Uterus (tissue), 4 donors: ENCODE measurements around the gene HOXA11. TPM values are rescaled to one million over a fixed set of nuclear protein-coding genes. Genes with fewer than 3 reads are reported as not detected.
A peak's percentile ranks its signal among the peaks of the same experiment; 100 is the strongest.

Experiments
- DNase-seq, 2 donors: peaks; one replicate each; pipeline ENCODE4 v3.0.0-alpha.2; 2019 to 2020
- H3K27ac ChIP-seq, 2 donors: fragments of 200-600 bp; sonication (generic); 1 replicate in 1 of 2; 2 replicates in 1 of 2; pipeline ENCODE4 v1.5.1; 2016 to 2018
- H3K27me3 ChIP-seq, 2 donors: fragments of 200-600 bp; sonication (generic); one replicate each; pipeline ENCODE4 v1.5.1; 2018 to 2019; ENCODE audit warnings: control low read depth in 1 of 2
- H3K36me3 ChIP-seq, 2 donors: fragments of 200-600 bp; sonication (generic); one replicate each; pipeline ENCODE4 v1.5.1; 2019; ENCODE audit warnings: control low read depth in 1 of 2
- H3K4me1 ChIP-seq, 2 donors: fragments of 200-600 bp; sonication (generic); one replicate each; pipeline ENCODE4 v1.5.1; 2018 to 2019; ENCODE audit warnings: control low read depth in 1 of 2
- H3K4me3 ChIP-seq, 2 donors: fragments of 200-600 bp; sonication (generic); 1 replicate in 1 of 2; 2 replicates in 1 of 2; pipeline ENCODE4 v1.5.1; 2018 to 2019; ENCODE audit warnings: mild to moderate bottlenecking in 1 of 2
- H3K9me3 ChIP-seq, 2 donors: fragments of 200-600 bp; sonication (generic); one replicate each; pipeline ENCODE4 v1.5.1; 2019; ENCODE audit warnings: control low read depth in 1 of 2
- POLR2A ChIP-seq, 2 donors: fragments of 450-650 bp; IDR thresholded peaks; one replicate each; pipeline ENCODE4 v1.6.1; 2016; ENCODE audit warnings: antibody characterized with exemption in 2 of 2, mild to moderate bottlenecking in 1 of 2, moderate library complexity in 1 of 2
- intact Hi-C: fragments of 100-400 bp; cut with DNase I; formaldehyde crosslinking; loops from one replicate; pipeline ENCODE4 v1.15.1; 2023; ENCODE audit warnings: low total_unique reads
- total RNA-seq, 4 donors: library from RNA; depleted of rRNA in 3 of 4; stranded (reverse); fragments of >200 nt in 3 of 4; gene quantifications; one replicate each; pipeline versions ENCODE4 v1.1.0 to v1.2.4, GENCODE V29; 2014 to 2023
- TF ChIP-seq, protein P1 (sequence below), 4 experiments: fragments of 200-600 bp in 2 of 4; fragments of 450-650 bp in 2 of 4; sonication (generic) in 2 of 4; IDR thresholded peaks; one replicate each; pipeline ENCODE4 v1.5.1; 2016 to 2019; ENCODE audit warnings: antibody characterized with exemption in 4 of 4, mild to moderate bottlenecking in 2 of 4, moderate library complexity in 1 of 4
- donor health status: DM: yes; HTN: yes; CAD: no.

Gene HOXA11
- total RNA-seq, 4 donors from 2014 or later = 32.4 to 82.0 (median 57.8) TPM

DNA sequence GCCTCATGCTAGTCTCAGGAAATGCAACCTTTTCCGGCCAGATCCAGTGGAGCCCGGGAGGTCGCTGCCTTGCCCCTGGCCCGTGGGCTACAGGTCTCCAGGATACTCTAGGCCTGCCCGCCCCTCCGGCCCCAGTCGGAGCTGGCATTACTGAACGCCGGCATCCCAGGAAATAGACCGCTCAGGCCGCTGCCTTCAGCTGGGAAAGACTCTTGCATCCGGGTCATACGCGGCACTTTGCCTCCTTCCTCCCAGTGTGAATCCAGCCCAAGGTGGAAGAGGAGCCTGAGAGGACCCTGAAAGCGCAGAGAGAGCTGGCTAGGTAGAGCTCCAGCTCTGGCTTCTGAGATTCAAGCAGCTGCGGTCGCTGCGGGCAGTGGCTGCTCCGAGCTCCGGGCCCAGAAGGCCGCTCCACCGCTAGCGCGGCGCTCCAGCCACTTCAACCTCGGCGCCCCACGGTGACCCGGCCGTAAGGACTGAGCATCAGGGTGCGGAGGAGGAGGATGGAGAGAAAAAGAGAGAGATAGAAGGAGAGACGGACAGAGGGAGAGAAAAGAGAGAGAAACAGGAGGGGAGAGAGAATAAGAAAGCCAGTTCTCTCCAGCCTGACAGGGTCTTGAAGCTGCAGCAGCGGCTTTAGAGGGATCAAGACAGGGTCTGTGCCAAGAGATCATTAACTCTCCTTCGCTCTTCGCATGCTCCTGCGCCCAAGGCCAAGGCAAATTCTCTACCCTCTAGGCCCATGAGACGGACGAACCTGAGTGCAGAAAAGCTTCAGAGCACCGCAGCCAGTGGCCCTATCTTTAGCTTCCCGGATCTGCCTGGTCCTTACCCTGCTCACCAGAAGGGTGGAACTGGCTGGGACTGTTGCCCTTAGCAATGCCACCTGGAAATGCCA lies 9.2 kb downstream of the HOXA11 start:
- Histone ChIP-seq H3K4me1 (no peaks in the 10 kb centered on the region), H3K27me3 (no peaks in the 10 kb centered on the region)

DNA sequence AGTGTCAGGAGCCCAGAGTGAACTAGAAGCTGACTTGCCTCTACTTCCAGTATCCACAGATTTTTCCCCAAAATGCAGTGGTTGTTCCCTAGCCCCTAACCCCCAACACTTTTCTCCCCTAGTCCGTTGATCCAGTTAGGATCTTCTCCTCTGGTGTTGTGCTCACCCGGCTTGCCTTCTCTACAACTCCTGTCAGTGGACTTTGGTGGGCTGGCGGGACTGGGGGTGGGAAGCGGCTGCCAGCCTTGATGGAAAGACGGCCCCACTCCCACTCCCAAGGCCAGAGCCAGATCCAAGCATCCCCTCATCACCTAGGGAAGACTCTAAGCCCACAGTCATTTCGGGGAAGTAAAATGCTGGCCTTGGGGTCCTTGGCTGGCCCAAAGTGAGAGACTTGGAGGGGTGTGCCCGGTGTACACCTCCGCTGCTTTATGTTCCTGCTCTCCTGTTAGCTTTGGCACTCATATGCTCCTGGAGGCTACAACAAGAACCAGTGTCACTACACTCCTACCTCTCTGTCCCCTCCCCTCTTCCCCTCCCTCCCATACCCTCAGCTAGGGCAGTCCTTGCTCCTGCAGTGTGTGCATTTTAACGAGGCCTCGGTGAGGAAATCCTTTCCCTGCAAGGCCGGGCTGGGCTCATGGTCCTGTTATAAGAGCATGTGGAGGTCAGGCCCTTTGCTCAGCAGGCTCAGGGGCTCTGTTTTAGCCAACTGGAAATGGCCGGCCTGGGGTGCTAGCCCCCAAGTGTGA lies 10.0 kb downstream of the HOXA11 start:
- peak; percentile 25 to 36 for TF ChIP-seq POLR2A (IDR thresholded peaks at IDR 0.05)
- TF ChIP-seq, protein P1, sequence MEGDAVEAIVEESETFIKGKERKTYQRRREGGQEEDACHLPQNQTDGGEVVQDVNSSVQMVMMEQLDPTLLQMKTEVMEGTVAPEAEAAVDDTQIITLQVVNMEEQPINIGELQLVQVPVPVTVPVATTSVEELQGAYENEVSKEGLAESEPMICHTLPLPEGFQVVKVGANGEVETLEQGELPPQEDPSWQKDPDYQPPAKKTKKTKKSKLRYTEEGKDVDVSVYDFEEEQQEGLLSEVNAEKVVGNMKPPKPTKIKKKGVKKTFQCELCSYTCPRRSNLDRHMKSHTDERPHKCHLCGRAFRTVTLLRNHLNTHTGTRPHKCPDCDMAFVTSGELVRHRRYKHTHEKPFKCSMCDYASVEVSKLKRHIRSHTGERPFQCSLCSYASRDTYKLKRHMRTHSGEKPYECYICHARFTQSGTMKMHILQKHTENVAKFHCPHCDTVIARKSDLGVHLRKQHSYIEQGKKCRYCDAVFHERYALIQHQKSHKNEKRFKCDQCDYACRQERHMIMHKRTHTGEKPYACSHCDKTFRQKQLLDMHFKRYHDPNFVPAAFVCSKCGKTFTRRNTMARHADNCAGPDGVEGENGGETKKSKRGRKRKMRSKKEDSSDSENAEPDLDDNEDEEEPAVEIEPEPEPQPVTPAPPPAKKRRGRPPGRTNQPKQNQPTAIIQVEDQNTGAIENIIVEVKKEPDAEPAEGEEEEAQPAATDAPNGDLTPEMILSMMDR (IDR thresholded peaks at IDR 0.05) = no peak
- H3K27ac ChIP-seq = peak overlapping the region; percentile 94 to 96
- no peaks in the 10 kb centered on the region for H3K36me3 ChIP-seq
- no peaks in the 10 kb centered on the region for H3K27me3 ChIP-seq
- intact Hi-C loops = no loop called here
- no peaks in the 10 kb centered on the region for H3K4me1 ChIP-seq
- peak overlapping the region; percentile 58 to 66 for H3K4me3 ChIP-seq
- peak; percentile 54 to 73 for DNase-seq
- H3K9me3 ChIP-seq = no peaks in the 10 kb centered on the region

More for the DNA sequence above, 9.2 kb downstream of the HOXA11 start:
- Histone ChIP-seq H3K36me3 (no peaks in the 10 kb centered on the region), H3K4me3 (peak overlapping the region; percentile 58 to 66), H3K9me3 (no peaks in the 10 kb centered on the region), H3K27ac (peak overlapping the region; percentile 94 to 96)
- TF ChIP-seq, protein P1 (IDR thresholded peaks at IDR 0.05) = no peak
- no peak for TF ChIP-seq POLR2A (IDR thresholded peaks at IDR 0.05)
- intact Hi-C loops = no loop called here
- peak; percentile 27 to 44 for DNase-seq

DNA sequence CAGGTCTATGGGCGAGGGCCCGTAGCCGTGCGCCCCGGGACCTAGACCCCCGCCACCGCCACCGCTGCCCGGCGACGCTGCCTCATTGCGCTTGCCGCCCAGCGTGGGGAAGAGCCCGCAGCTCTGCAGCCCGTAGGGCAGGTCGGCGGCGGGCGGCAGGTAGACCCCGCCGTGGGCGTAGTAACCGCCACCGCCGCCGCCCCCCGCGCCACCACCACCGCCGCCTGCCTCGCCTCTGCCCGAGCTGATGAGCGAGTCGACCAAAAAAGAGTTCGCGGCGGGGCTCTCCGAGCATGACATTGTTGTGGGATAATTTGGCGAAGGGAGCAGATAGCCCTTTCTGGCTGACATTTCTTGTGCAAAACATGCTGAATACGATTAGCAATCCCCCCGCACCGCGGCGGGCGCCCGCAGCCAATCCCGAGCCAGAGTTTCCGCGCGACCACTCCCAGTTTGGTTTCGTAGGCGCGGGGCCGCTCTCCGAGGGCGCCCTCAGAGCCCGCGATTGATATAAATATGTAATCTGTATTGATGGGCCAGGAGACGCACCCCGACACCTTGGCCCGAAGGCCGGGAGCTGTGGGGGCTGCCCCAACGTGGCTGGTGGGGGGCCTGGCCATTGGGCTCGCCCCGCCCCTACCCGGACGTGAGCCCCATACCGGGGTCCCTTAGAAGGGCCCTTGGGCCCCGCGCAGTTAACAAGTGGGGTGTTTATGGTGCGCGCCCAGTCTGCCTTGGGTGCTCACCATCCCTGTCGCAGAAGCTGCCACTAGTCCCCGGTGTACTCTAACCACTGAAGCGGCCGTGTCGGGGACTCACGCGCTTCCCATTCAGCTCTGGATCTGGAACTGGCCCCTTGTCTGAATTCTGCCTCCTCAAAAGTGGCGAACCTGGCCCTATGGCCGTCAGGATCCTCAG lies 10.8 kb downstream of the HOXA11 start, which contains the start of gene HOXA10:
TSS of gene HOXA10 (minus strand) at position 365 of the 918 bp plus-strand sequence. CDS start at position 351, 14 bp downstream.
- peak; percentile 54 to 68 for TF ChIP-seq POLR2A (IDR thresholded peaks at IDR 0.05)
- TF ChIP-seq, protein P1 (IDR thresholded peaks at IDR 0.05) = no peak
- intact Hi-C loops = no loop called here
- Histone ChIP-seq H3K36me3 (no peaks in the 10 kb centered on the region), H3K27ac (peak within 1 kb of the TSS; percentile 94 to 96), H3K27me3 (no peaks in the 10 kb centered on the region), H3K4me1 (no peaks in the 10 kb centered on the region), H3K4me3 (peak within 1 kb of the TSS; percentile 58 to 66), H3K9me3 (no peaks in the 10 kb centered on the region)
- peak; percentile 87 to 88 for DNase-seq

DNA sequence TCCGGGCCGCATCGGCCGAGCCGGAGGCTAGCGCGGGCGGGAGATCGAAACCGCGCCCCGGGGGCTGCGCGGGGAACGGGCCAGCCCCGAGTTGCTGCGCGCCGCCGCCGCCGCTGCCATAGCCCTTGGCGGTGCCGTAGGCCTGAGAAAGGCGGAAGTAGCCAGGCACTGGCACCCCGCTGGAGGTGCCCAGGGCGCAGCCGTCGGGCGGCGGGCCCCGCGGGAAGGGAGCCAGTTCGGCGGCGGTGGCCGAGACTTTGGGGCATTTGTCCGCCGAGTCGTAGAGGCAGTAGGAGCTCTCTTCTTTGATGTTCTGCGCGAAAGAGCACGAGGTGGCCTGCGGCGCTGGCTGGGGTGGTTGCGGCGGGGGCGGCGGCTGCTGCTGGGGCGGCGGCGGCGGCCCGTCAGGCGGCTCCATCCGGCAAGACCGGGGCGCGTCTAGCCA lies 11.5 kb downstream of the HOXA11 start:
- no peaks in the 10 kb centered on the region for H3K9me3 ChIP-seq
- H3K4me1 ChIP-seq = no peaks in the 10 kb centered on the region
- TF ChIP-seq, protein P1 (IDR thresholded peaks at IDR 0.05) = no peak
- no peak for TF ChIP-seq POLR2A (IDR thresholded peaks at IDR 0.05)
- H3K27me3 ChIP-seq = no peaks in the 10 kb centered on the region
- H3K4me3 ChIP-seq = peak overlapping the region; percentile 58 to 66
- intact Hi-C loops = no loop called here
- H3K36me3 ChIP-seq = no peaks in the 10 kb centered on the region
- DNase-seq = peak; percentile 28 to 45
- H3K27ac ChIP-seq = peak overlapping the region; percentile 94 to 96
